Breast epithelium (tissue), 4 donors: ENCODE measurements around the gene STXBP1. TPM values are rescaled to one million over a fixed set of nuclear protein-coding genes. Genes with fewer than 3 reads are reported as not detected.
A peak's percentile ranks its signal among the peaks of the same experiment; 100 is the strongest.

Experiments used
- DNase-seq, 2 donors: peaks; one replicate each; pipeline ENCODE4 v3.0.0-alpha.2; 2019; ENCODE audit warnings: low spot score in 2 of 2
- H3K27ac ChIP-seq, 2 donors: fragments of 200-600 bp; sonication (generic) in 1 of 2; one replicate each; pipeline ENCODE4 v1.5.1; 2016 to 2019; ENCODE audit warnings: mild to moderate bottlenecking in 1 of 2
- H3K27me3 ChIP-seq, 2 donors: fragments of 200-600 bp; sonication (generic) in 1 of 2; one replicate each; pipeline versions ENCODE4 v1.5.1 to v1.6.0; 2017 to 2019; ENCODE audit warnings: control low read depth in 1 of 2, mild to moderate bottlenecking in 1 of 2
- H3K36me3 ChIP-seq: fragments of 200-600 bp; one replicate; pipeline ENCODE4 v1.5.1; 2019
- H3K4me1 ChIP-seq, 2 donors: fragments of 200-600 bp; sonication (generic); one replicate each; pipeline ENCODE4 v1.5.1; 2016 to 2019; ENCODE audit warnings: control low read depth in 1 of 2
- H3K4me3 ChIP-seq, 3 donors: fragments of 200-600 bp; sonication (generic); 1 replicate in 2 of 3; 2 replicates in 1 of 3; pipeline ENCODE4 v1.5.1; 2016 to 2019; ENCODE audit warnings: mild to moderate bottlenecking in 3 of 3, moderate library complexity in 2 of 3
- H3K9me3 ChIP-seq, 2 donors: fragments of 200-600 bp; sonication (generic) in 1 of 2; one replicate each; pipeline ENCODE4 v1.5.1; 2016 to 2019; ENCODE audit warnings: control low read depth in 1 of 2
- CTCF ChIP-seq, 3 donors: fragments of 450-650 bp; IDR thresholded peaks; one replicate each; pipeline ENCODE4 v1.5.1; 2016 to 2017; ENCODE audit warnings: antibody characterized with exemption in 3 of 3, mild to moderate bottlenecking in 3 of 3, moderate library complexity in 3 of 3
- POLR2A ChIP-seq: fragments of 450-650 bp; IDR thresholded peaks from one replicate; pipeline ENCODE4 v1.6.1; 2016; ENCODE audit warnings: antibody characterized with exemption, mild to moderate bottlenecking, moderate library complexity
- POLR2AphosphoS5 ChIP-seq, 3 donors: sonication (generic); formaldehyde crosslinking; IDR thresholded peaks; one replicate each; pipeline ENCODE4 v1.6.1; 2017; ENCODE audit warnings: antibody characterized with exemption in 3 of 3
- intact Hi-C: fragments of 100-400 bp; cut with DNase I; formaldehyde crosslinking; loops from one replicate; pipeline ENCODE4 v1.15.1; 2023; ENCODE audit warnings: low total_unique reads
- total RNA-seq, 3 donors: library from RNA; depleted of rRNA; stranded (reverse); fragments of >200 nt; gene quantifications; one replicate each; pipeline ENCODE4 v1.1.0, GENCODE V29; 2016

Gene STXBP1
- total RNA-seq, result 10 to 100 TPM; 19.0 to 45.9 (median 43.2) TPM

GRCh38 chr9:127611899-127612790 lies at the start of gene STXBP1:
Gene STXBP1 (plus strand): TSS chr9:127612277. CDS start chr9:127612404, 127 bp downstream.
- peak; percentile 80 to 85 for DNase-seq
- Histone ChIP-seq H3K36me3 (no peaks in the 10 kb centered on the region), H3K27ac (peak within 1 kb of the TSS; percentile 87 to 90), H3K27me3 (no peaks in the 10 kb centered on the region), H3K4me3 (peak within 1 kb of the TSS; percentile 80 to 89 (median 89)), H3K4me1 (peaks cover 0 to 19% of the 10 kb centered on the region in 2 donors), H3K9me3 (no peaks in the 10 kb centered on the region)
- TF ChIP-seq POLR2AphosphoS5 (IDR thresholded peaks at IDR 0.05), result peak; percentile 43 to 83 (median 70)
- TF ChIP-seq CTCF (IDR thresholded peaks at IDR 0.05), result peak in 1 of 3 donors; percentile 13
- TF ChIP-seq POLR2A, result no peak
- intact Hi-C loops, result no loop called here

GRCh38 chr9:127562279-127562796 lies 49.7 kb upstream of the STXBP1 start:
- no peaks in the 10 kb centered on the region for H3K9me3 ChIP-seq
- peaks cover 18 to 34% of the 10 kb centered on the region in 2 donors for H3K4me1 ChIP-seq
- peak overlapping the region; percentile 94 to 95 for H3K27ac ChIP-seq
- H3K4me3 ChIP-seq, result peak overlapping the region in 1 of 3 donors; percentile 52
- no peak for DNase-seq
- no peaks in the 10 kb centered on the region for H3K27me3 ChIP-seq
- intact Hi-C loops, result no loop called here
- TF ChIP-seq CTCF (IDR thresholded peaks at IDR 0.05) (no peak), POLR2AphosphoS5 (IDR thresholded peaks at IDR 0.05) (no peak), POLR2A (no peak)
- no peaks in the 10 kb centered on the region for H3K36me3 ChIP-seq

- Histone ChIP-seq H3K9me3 (no peaks in the 10 kb centered on the region), H3K4me1 (peaks cover 15 to 28% of the 10 kb centered on the region in 2 donors), H3K4me3 (peak overlapping the region in 1 of 3 donors; percentile 52), H3K27ac (peak overlapping the region; percentile 94 to 95), H3K27me3 (no peaks in the 10 kb centered on the region), H3K36me3 (no peaks in the 10 kb centered on the region)
- no peak for DNase-seq
- TF ChIP-seq POLR2AphosphoS5 (IDR thresholded peaks at IDR 0.05) (no peak), CTCF (IDR thresholded peaks at IDR 0.05) (peak; percentile 10 to 29 (median 18)), POLR2A (no peak)
- intact Hi-C loops, result no loop called here
Observed at GRCh38 chr9:127562841-127563401, 49.2 kb upstream of the STXBP1 start.

- Histone ChIP-seq H3K9me3 (no peaks in the 10 kb centered on the region), H3K4me3 (no peak overlapping the region), H3K27me3 (no peaks in the 10 kb centered on the region), H3K27ac (peak overlapping the region; percentile 94 to 95), H3K4me1 (peaks cover 15 to 24% of the 10 kb centered on the region in 2 donors), H3K36me3 (no peaks in the 10 kb centered on the region)
- DNase-seq, result no peak
- TF ChIP-seq POLR2AphosphoS5 (IDR thresholded peaks at IDR 0.05) (no peak), POLR2A (no peak), CTCF (IDR thresholded peaks at IDR 0.05) (no peak)
- intact Hi-C loops, result no loop called here
Observed at GRCh38 chr9:127563579-127563978, 48.5 kb upstream of the STXBP1 start.

- Histone ChIP-seq H3K9me3 (no peaks in the 10 kb centered on the region), H3K27me3 (no peaks in the 10 kb centered on the region), H3K4me1 (peaks cover 24 to 31% of the 10 kb centered on the region in 2 donors), H3K27ac (peak overlapping the region; percentile 28 to 95), H3K36me3 (no peaks in the 10 kb centered on the region), H3K4me3 (no peak overlapping the region)
- intact Hi-C loops, result no loop called here
- DNase-seq, result no peak
- no peak for TF ChIP-seq CTCF (IDR thresholded peaks at IDR 0.05)
- no peak for TF ChIP-seq POLR2AphosphoS5 (IDR thresholded peaks at IDR 0.05)
- TF ChIP-seq POLR2A, result no peak
Observed at GRCh38 chr9:127565231-127565630, 46.8 kb upstream of the STXBP1 start.
